ENCODE data around the gene STEAP1. TPM values are rescaled to one million over a fixed set of nuclear protein-coding genes. Genes with fewer than 3 reads are reported as not detected.
"Not testable (repeated sequence)": the region's sequence is repeated elsewhere in the genome, so short reads cannot be mapped to it uniquely, and the experiment has no call there.

The STEAP1 gene
- total RNA-seq, 1 experiment from 2014 or later = 28.5 TPM

GRCh38 chr7:90173127-90173844 lies 19.0 kb downstream of the STEAP1 start:
- peak; percentile 7 for DNase-seq (ENCODE audit: low read depth)

GRCh38 chr7:90175667-90176066 lies 21.4 kb downstream of the STEAP1 start:
- DNase-seq (ENCODE audit: low read depth) = no peak

GRCh38 chr7:90176195-90176594 lies 21.9 kb downstream of the STEAP1 start:
- DNase-seq (ENCODE audit: low read depth) = no peak

GRCh38 chr7:90178166-90178565 lies 23.9 kb downstream of the STEAP1 start:
- no peak for DNase-seq (ENCODE audit: low read depth)

- peak; percentile 86 for DNase-seq (ENCODE audit: low read depth)
These were observed 24.5 kb downstream of the STEAP1 start for GRCh38 chr7:90178679-90179278.

GRCh38 chr7:90180011-90180585 lies 25.8 kb downstream of the STEAP1 start:
- DNase-seq (ENCODE audit: low read depth) = peak; percentile 19

- no peak for DNase-seq (ENCODE audit: low read depth)
These were observed 26.4 kb downstream of the STEAP1 start for GRCh38 chr7:90180649-90181048.

- DNase-seq (ENCODE audit: low read depth) = no peak
These were observed 27.2 kb downstream of the STEAP1 start for GRCh38 chr7:90181485-90181884.

- DNase-seq (ENCODE audit: low read depth) = not testable (repeated sequence)
These were observed 32.0 kb downstream of the STEAP1 start for GRCh38 chr7:90186290-90186689.

- DNase-seq (ENCODE audit: low read depth) = no peak
These were observed 33.3 kb downstream of the STEAP1 start for GRCh38 chr7:90187507-90188050.

- no peak for DNase-seq (ENCODE audit: low read depth)
These were observed 34.0 kb downstream of the STEAP1 start for GRCh38 chr7:90188281-90188680.

- DNase-seq (ENCODE audit: low read depth) = no peak
These were observed 36.7 kb downstream of the STEAP1 start for GRCh38 chr7:90190995-90191394.

GRCh38 chr7:90191648-90192047 lies 37.4 kb downstream of the STEAP1 start:
- no peak for DNase-seq (ENCODE audit: low read depth)

- DNase-seq (ENCODE audit: low read depth) = no peak
These were observed 38.8 kb downstream of the STEAP1 start for GRCh38 chr7:90192876-90193750.

- no peak for DNase-seq (ENCODE audit: low read depth)
These were observed 40.9 kb downstream of the STEAP1 start for GRCh38 chr7:90194911-90195809.

- DNase-seq (ENCODE audit: low read depth) = no peak
These were observed 47.4 kb downstream of the STEAP1 start for GRCh38 chr7:90201500-90202195.

- DNase-seq (ENCODE audit: low read depth) = no peak
These were observed 53.7 kb downstream of the STEAP1 start for GRCh38 chr7:90207956-90208355.

- peak; percentile 4 for DNase-seq (ENCODE audit: low read depth)
These were observed 55.5 kb downstream of the STEAP1 start for GRCh38 chr7:90209776-90210175.

GRCh38 chr7:90210475-90210874 lies 56.2 kb downstream of the STEAP1 start:
- no peak for DNase-seq (ENCODE audit: low read depth)

- DNase-seq (ENCODE audit: low read depth) = peak; percentile 38
These were observed 56.7 kb downstream of the STEAP1 start for GRCh38 chr7:90210981-90211380.
